Astrocyte of the spinal cord (primary cell): ENCODE results near the gene ANXA4.

Experiments
- DNase-seq: peaks from one replicate; pipeline ENCODE4 v3.0.0; 2011; ENCODE audit warnings: low read depth, low spot score
- H3K4me3 ChIP-seq: 2 replicates; pipeline ENCODE4 v1.5.1; 2011; ENCODE audit warnings: low read depth, mild to moderate bottlenecking, low read length, moderate library complexity
- in situ Hi-C: cut with HindIII; loops from 2 replicates; pipeline ENCODE4 v1.10.0; 2017; ENCODE audit warnings: low sequenced_read_pairs
- TF ChIP-seq, protein P1 (sequence below): IDR thresholded peaks from 2 replicates; pipeline ENCODE4 v1.5.1; 2012; ENCODE audit warnings: low read depth, mild to moderate bottlenecking, low read length, inconsistent platforms

ANXA4 gene

DNA sequence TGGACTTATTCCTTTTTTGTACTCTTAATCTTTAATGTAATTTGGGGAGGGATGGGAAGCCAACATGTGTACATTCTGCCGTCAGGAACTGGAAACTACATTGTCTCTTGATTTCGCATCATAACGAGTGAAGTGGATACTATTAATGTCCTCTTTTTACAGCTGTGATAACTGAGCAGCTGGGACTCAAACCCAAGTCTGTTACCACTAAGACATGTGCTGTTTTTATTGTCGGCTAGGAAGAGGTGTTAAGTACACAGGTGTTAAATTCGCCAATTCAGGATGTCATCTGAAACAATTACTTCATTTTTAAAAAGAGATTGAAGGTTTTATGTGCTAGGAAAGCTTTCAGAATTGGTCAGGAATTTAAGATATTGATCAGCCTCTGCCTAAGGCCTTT lies 94.4 kb downstream of the ANXA4 start:
- H3K4me3 ChIP-seq = no peak overlapping the region
- DNase-seq = no peak
- in situ Hi-C loops = no loop called here
- TF ChIP-seq, protein P1, sequence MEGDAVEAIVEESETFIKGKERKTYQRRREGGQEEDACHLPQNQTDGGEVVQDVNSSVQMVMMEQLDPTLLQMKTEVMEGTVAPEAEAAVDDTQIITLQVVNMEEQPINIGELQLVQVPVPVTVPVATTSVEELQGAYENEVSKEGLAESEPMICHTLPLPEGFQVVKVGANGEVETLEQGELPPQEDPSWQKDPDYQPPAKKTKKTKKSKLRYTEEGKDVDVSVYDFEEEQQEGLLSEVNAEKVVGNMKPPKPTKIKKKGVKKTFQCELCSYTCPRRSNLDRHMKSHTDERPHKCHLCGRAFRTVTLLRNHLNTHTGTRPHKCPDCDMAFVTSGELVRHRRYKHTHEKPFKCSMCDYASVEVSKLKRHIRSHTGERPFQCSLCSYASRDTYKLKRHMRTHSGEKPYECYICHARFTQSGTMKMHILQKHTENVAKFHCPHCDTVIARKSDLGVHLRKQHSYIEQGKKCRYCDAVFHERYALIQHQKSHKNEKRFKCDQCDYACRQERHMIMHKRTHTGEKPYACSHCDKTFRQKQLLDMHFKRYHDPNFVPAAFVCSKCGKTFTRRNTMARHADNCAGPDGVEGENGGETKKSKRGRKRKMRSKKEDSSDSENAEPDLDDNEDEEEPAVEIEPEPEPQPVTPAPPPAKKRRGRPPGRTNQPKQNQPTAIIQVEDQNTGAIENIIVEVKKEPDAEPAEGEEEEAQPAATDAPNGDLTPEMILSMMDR = no peak

DNA sequence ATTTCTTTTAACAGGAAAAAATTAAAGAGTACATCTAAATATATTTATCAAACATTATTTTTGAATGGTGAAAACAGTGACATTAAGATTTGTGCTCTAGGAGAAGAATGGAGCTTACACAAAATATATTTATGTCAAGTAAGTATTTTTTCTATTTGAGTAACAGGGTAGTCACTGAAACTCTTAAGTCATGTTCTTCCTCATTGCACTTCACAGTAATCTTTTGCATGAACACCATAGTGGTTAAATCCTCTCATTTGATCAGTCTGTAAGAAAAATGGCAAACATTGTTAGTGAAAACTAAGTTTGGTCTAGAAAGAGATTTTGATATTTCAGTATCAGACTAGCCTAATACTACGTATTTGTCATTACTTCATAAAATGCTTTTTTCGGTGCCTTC lies 95.6 kb downstream of the ANXA4 start:
- DNase-seq = no peak
- in situ Hi-C loops = no loop called here
- H3K4me3 ChIP-seq = no peak overlapping the region
- TF ChIP-seq, protein P1 = no peak

DNA sequence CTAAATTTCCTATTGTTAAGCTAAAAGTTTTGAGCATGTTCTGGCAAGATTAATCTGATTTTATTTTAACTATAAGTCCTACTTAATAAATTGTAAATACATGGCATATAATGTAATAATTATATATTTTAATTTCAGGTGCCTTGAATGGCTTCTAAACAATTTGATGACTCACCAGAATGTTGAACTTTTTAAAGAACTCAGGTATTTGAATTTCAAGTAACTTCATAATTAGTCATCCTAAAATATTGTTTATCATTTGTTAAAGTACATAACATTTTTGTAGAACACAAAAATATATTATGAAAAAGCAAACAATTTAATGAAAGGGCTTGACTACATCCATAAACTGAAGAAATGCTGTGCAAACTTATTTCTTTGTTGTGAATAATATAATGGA lies 102.1 kb downstream of the ANXA4 start:
- in situ Hi-C loops = no loop called here
- no peak for DNase-seq
- H3K4me3 ChIP-seq = no peak overlapping the region
- TF ChIP-seq, protein P1 = no peak

DNA sequence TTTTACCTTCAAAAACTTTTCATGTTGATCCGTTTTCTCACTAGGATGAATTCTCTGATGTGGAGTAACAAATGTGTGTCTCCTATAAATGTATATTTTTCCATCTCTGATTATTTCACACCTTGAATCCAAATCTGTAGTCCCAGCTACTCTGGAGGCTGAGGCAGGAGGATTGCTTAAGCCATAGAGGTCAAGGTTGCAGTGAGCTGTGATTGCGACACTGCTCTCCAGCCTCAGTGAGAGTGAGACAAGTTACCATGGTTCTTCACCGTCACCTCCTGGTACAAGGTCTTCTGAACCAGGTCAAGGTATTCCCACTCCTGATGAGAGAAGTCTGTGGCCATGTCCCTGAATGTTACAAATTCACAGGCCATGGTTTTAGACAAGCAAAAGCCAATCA lies 102.6 kb downstream of the ANXA4 start:
- no peak for DNase-seq
- no peak overlapping the region for H3K4me3 ChIP-seq
- TF ChIP-seq, protein P1 = no peak
- in situ Hi-C loops = no loop called here

DNA sequence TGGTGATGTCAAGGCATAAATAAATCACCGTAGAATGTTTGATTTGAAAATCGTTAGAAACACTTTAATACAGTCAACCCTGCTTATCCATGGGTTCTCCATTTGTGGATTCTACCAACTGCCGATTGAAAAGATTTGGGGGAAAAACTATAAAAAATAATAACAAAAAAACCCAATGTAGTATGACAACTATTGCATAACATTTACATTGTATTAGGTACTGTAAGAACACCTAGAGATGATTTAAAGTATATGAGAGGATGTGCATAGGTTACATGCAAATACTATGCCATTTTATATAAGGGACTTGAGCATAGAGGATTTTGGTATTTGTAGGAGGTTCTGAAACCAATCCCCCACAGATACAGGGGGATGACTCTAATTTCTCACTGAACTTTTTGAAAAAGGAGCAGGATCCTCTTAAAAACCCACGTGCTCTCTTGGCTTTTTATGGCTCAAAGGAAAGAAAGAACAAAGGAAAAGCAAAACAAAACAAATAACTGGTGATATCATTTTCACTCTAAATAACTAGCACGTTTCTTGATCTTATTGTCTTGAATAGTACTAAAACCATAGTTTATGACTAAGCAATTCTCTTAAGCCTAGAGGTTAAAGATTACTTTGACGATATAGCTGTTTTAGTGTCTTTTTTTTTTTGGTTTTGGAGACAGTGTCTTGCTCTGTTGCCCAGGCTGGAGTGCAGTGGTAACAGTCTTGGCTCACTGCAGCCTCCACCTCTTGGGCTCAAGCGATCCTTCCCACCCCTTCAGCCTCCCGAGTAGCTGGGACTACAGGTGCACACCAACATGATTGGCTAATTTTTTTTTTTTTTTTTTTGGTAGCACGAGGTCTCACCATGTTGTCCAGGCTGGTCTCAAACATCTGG lies 104.5 kb downstream of the ANXA4 start:
- in situ Hi-C loops = no loop called here
- no peak for DNase-seq
- TF ChIP-seq, protein P1 = no peak
- no peak overlapping the region for H3K4me3 ChIP-seq

DNA sequence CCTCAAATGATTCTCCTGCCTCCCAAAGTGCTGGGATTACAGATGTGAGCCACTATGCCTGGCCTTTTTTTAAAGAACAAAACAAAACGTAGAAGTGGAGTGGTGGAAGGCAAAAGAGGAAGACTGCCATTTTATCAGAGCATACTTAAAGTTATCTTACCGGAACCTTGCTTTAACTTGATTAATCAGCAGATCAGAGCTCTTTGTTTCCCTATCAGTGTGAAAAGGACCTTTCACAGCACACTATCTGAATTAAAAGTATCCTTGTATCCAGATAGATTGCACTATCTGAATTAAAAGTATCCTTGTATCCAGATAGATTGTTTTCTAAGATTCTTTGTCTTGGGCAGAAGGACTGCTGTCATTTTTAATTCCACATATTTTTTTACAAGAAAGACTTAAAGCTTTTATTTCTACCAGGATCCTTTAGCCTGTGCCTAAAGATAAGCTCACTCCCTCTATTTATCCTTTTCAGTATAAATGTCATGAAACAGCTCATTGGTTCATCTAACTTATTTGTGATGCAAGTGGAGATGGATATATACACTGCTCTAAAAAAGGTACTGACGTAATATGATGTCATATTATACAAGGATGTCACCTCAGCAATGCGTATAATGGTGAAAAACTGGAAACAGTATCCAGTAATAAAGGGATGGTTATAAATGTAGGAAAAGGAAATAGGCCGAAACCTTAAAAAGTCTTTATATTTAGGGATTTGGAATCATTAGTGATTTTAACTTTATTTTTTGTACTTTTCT lies 105.3 kb downstream of the ANXA4 start:
- TF ChIP-seq, protein P1 = no peak
- H3K4me3 ChIP-seq = no peak overlapping the region
- DNase-seq = no peak
- in situ Hi-C loops = no loop called here
